Testis (tissue), 3 donors: ENCODE results near the gene FHIT. TPM values are rescaled to one million over a fixed set of nuclear protein-coding genes. Genes with fewer than 3 reads are reported as not detected.
A peak's percentile ranks its signal among the peaks of the same experiment; 100 is the strongest.

ENCODE experiments used
- DNase-seq: peaks from one replicate; pipeline ENCODE4 v3.0.0-alpha.2; 2019
- H3K27ac ChIP-seq, 2 donors: fragments of 200-600 bp; sonication (generic); one replicate each; pipeline ENCODE4 v1.5.1; 2019
- H3K27me3 ChIP-seq: fragments of 200-600 bp; sonication (generic); one replicate; pipeline ENCODE4 v1.5.1; 2019
- H3K36me3 ChIP-seq: fragments of 200-600 bp; sonication (generic); one replicate; pipeline ENCODE4 v1.5.1; 2017; ENCODE audit warnings: low read depth; ENCODE audit errors: missing control alignments
- H3K4me1 ChIP-seq: fragments of 200-600 bp; sonication (generic); one replicate; pipeline ENCODE4 v1.5.1; 2019
- H3K4me3 ChIP-seq, 2 donors: fragments of 200-600 bp; sonication (generic); one replicate each; pipeline ENCODE4 v1.5.1; 2017 to 2019
- H3K9me3 ChIP-seq: fragments of 200-600 bp; sonication (generic); one replicate; pipeline ENCODE4 v1.5.1; 2017
- CTCF ChIP-seq, 3 experiments: fragments of 450-650 bp in 2 of 3; fragments of 200-600 bp in 1 of 3; sonication (generic) in 1 of 3; IDR thresholded peaks; one replicate each; pipeline ENCODE4 v1.5.1; 2016 to 2019; ENCODE audit warnings: antibody characterized with exemption in 3 of 3, mild to moderate bottlenecking in 2 of 3, moderate library complexity in 1 of 3
- POLR2A ChIP-seq: fragments of 450-650 bp; IDR thresholded peaks from one replicate; pipeline ENCODE4 v1.6.1; 2017; ENCODE audit warnings: antibody characterized with exemption, mild to moderate bottlenecking, moderate library complexity
- WGBS, 2 donors: methylation state at CpG; one replicate each; pipeline ENCODE4 v1.1.5; 2018; 5-methylcytosine and 5-hydroxymethylcytosine counted together
- intact Hi-C: fragments of 100-400 bp; cut with DNase I; formaldehyde crosslinking; loops from one replicate; pipeline ENCODE4 v1.15.1; 2023; ENCODE audit warnings: low total_unique reads
- polyA plus RNA-seq: library from polyadenylated mRNA; stranded (reverse); fragments of 350-450 nt; fragmentation: Illumina TruSeq; extraction: RNeasy Lipid Tissue Mini Kit (QIAGEN cat#74804); gene quantifications from one replicate; pipeline ENCODE4 v1.2.3, GENCODE V29; 2014; ENCODE audit warnings: low read depth, low replicate concordance; ENCODE audit not compliant: insufficient read depth
- total RNA-seq, 2 donors: library from RNA; depleted of rRNA; stranded (reverse); fragments of >200 nt; gene quantifications; one replicate each; pipeline ENCODE4 v1.2.3, GENCODE V29; 2016

Gene FHIT
- total and polyA plus RNA-seq, 3 donors from 2014 or later, result 10.1 to 29.6 (median 15.5) TPM

GRCh38 chr3:60330107-60330506, 921.1 kb downstream of the FHIT start:
- no peaks in the 10 kb centered on the region for H3K4me1 ChIP-seq
- no peak for DNase-seq
- 64 to 65% methylated on average over 6 of the region's 6 CpGs for WGBS, 2 donors
- intact Hi-C loops, result no loop called here
- no peak overlapping the region for H3K27ac ChIP-seq
- H3K4me3 ChIP-seq, result no peak overlapping the region
- H3K9me3 ChIP-seq, result no peaks in the 10 kb centered on the region
- no peaks in the 10 kb centered on the region for H3K27me3 ChIP-seq
- no peaks in the 10 kb centered on the region for H3K36me3 ChIP-seq
- no peak for TF ChIP-seq POLR2A
- TF ChIP-seq CTCF (IDR thresholded peaks at IDR 0.05), result no peak

- Histone ChIP-seq H3K36me3 (no peaks in the 10 kb centered on the region), H3K27ac (no peak overlapping the region), H3K27me3 (no peaks in the 10 kb centered on the region), H3K9me3 (no peaks in the 10 kb centered on the region), H3K4me1 (peaks cover 2% of the 10 kb centered on the region), H3K4me3 (no peak overlapping the region)
- DNase-seq, result no peak
- intact Hi-C loops, result no loop called here
- TF ChIP-seq CTCF (IDR thresholded peaks at IDR 0.05) (no peak), POLR2A (no peak)
- WGBS, 2 donors, result 79 to 82% methylated on average over 5 of the region's 5 CpGs
These were observed 925.6 kb downstream of the FHIT start for GRCh38 chr3:60325610-60326170.

GRCh38 chr3:60323651-60324050, 927.6 kb downstream of the FHIT start:
- Histone ChIP-seq H3K4me1 (peaks cover 2% of the 10 kb centered on the region), H3K9me3 (no peaks in the 10 kb centered on the region), H3K27ac (no peak overlapping the region), H3K36me3 (no peaks in the 10 kb centered on the region), H3K27me3 (no peaks in the 10 kb centered on the region), H3K4me3 (no peak overlapping the region)
- 68% methylated on average over 3 of the region's 3 CpGs for WGBS, 2 donors
- intact Hi-C loops, result no loop called here
- DNase-seq, result no peak
- TF ChIP-seq POLR2A, result no peak
- TF ChIP-seq CTCF (IDR thresholded peaks at IDR 0.05), result no peak

GRCh38 chr3:60323180-60323579, 928.1 kb downstream of the FHIT start:
- intact Hi-C loops, result no loop called here
- WGBS, 2 donors, result 90 to 93% methylated on average over 7 of the region's 7 CpGs
- no peak overlapping the region for H3K4me3 ChIP-seq

More at GRCh38 chr3:60323180-60323579, 928.1 kb downstream of the FHIT start:
- no peaks in the 10 kb centered on the region for H3K27me3 ChIP-seq
- no peaks in the 10 kb centered on the region for H3K36me3 ChIP-seq
- H3K9me3 ChIP-seq, result no peaks in the 10 kb centered on the region
- H3K27ac ChIP-seq, result no peak overlapping the region
- H3K4me1 ChIP-seq, result peaks cover 2% of the 10 kb centered on the region
- DNase-seq, result no peak
- TF ChIP-seq POLR2A, result no peak
- peak in 1 of 3 experiments; percentile 11 for TF ChIP-seq CTCF (IDR thresholded peaks at IDR 0.05)
